Measurements from ENCODE around the gene COX11.

COX11 gene

DNA sequence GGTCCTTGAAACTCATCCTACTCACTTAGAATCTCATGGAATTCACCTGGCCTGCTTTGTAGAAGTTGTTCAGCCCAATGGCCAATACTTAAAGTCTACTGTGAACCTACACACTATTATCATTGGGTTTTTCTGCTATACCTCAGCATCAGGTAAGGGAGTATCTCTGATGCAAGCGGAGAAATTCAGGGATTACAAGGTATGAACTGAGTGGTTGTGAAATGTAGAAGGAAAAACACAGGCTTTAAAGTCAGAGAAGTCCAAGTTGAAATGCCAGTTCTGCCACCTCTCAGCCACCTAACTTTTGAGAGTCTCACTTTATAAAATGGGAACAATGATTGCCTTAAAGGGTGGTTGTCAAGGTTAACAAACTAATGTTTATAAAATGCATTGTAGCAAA, 31.0 kb downstream of the COX11 start:
- no peak for TF ChIP-seq CTCF (IDR thresholded peaks at IDR 0.05; ENCODE audit: extremely low read depth, insufficient read depth, missing control alignments)
- in situ Hi-C loops (cut with MboI; ENCODE audit: low pct_unique_long_range_greater_than_20kb, low sequenced_read_pairs, unreplicated experiment), result no loop called here
- DNase-seq (ENCODE audit: low spot score), result no peak

DNA sequence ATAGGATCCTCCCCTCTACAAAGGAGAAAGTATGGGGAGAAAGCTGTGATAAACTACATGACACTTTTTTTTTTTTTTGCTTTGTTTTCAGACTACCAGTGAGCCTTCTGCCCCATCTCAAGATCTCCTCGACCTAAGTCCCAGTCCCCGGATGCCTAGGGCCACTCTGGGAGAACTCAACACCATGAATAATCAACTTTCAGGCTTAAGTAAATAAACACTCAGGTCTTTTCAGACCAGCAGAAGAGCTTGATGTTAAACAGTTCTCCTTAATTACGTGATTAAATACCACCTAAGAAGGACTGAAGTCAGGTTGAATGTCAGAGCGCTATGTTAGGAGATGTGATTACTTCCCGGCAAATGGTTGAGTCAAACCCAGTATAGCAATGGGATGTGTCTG, 31.4 kb downstream of the COX11 start:
- in situ Hi-C loops (cut with MboI; ENCODE audit: low pct_unique_long_range_greater_than_20kb, low sequenced_read_pairs, unreplicated experiment), result no loop called here
- no peak for TF ChIP-seq CTCF (IDR thresholded peaks at IDR 0.05; ENCODE audit: extremely low read depth, insufficient read depth, missing control alignments)
- no peak for DNase-seq (ENCODE audit: low spot score)

DNA sequence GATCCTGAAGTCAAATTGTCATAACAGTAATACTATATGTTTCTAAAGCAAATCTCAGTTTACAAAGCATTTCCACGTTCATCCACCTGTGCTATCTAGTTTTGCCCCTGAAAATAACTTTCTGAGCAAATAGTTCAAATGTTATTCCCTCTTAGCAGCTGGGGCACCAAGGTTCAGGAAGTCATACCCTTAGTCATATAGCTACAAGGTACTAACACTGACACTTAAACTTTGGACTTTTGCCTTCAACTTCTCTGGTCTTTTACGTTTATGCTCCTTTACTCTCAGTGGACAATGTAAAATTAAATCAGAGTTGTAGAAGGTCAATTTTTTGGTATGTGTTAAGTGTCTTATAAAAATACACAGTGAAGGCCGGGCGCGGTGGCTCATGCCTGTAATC, 33.0 kb downstream of the COX11 start:
- DNase-seq (ENCODE audit: low spot score), result no peak
- in situ Hi-C loops (cut with MboI; ENCODE audit: low pct_unique_long_range_greater_than_20kb, low sequenced_read_pairs, unreplicated experiment), result no loop called here
- no peak for TF ChIP-seq CTCF (IDR thresholded peaks at IDR 0.05; ENCODE audit: extremely low read depth, insufficient read depth, missing control alignments)

- TF ChIP-seq CTCF (IDR thresholded peaks at IDR 0.05; ENCODE audit: extremely low read depth, insufficient read depth, missing control alignments), result no peak
- no peak for DNase-seq (ENCODE audit: low spot score)
Observed at GRCh38 chr17:54933921-54934320, 34.5 kb downstream of the COX11 start.

GRCh38 chr17:54932711-54933110, 35.7 kb downstream of the COX11 start:
- no peak for DNase-seq (ENCODE audit: low spot score)
- TF ChIP-seq CTCF (IDR thresholded peaks at IDR 0.05; ENCODE audit: extremely low read depth, insufficient read depth, missing control alignments), result no peak
- in situ Hi-C loops (cut with MboI; ENCODE audit: low pct_unique_long_range_greater_than_20kb, low sequenced_read_pairs, unreplicated experiment), result no loop called here

More at GRCh38 chr17:54933921-54934320, 34.5 kb downstream of the COX11 start:
- in situ Hi-C loops (cut with MboI; ENCODE audit: low pct_unique_long_range_greater_than_20kb, low sequenced_read_pairs, unreplicated experiment), result no loop called here

- no peak for TF ChIP-seq CTCF (IDR thresholded peaks at IDR 0.05; ENCODE audit: extremely low read depth, insufficient read depth, missing control alignments)
- in situ Hi-C loops (cut with MboI; ENCODE audit: low pct_unique_long_range_greater_than_20kb, low sequenced_read_pairs, unreplicated experiment), result no loop called here
- DNase-seq (ENCODE audit: low spot score), result no peak
Observed at GRCh38 chr17:54927525-54927924, 40.9 kb downstream of the COX11 start.

- no peak for DNase-seq (ENCODE audit: low spot score)
- TF ChIP-seq CTCF (IDR thresholded peaks at IDR 0.05; ENCODE audit: extremely low read depth, insufficient read depth, missing control alignments), result no peak
- in situ Hi-C loops (cut with MboI; ENCODE audit: low pct_unique_long_range_greater_than_20kb, low sequenced_read_pairs, unreplicated experiment), result no loop called here
Observed at GRCh38 chr17:54924405-54924804, 44.0 kb downstream of the COX11 start.

All from GM13977 (cell line).